Measurements from ENCODE around the gene MAP7D3. TPM values are rescaled to one million over a fixed set of nuclear protein-coding genes. Genes with fewer than 3 reads are reported as not detected.

The MAP7D3 gene
- total RNA-seq, 1 donor, result 19.9 TPM

- DNase-seq (ENCODE audit: low read depth), result no peak
- no peak for TF ChIP-seq CTCF (IDR thresholded peaks at IDR 0.05; ENCODE audit: insufficient read depth, low read depth, low read length)
Observed at GRCh38 chrX:136190038-136190713, 61.0 kb downstream of the MAP7D3 start.

GRCh38 chrX:136189222-136189621 lies 62.0 kb downstream of the MAP7D3 start:
- no peak for TF ChIP-seq CTCF (IDR thresholded peaks at IDR 0.05; ENCODE audit: insufficient read depth, low read depth, low read length)
- H3K4me3 ChIP-seq (ENCODE audit: low read depth, low read length), result no peak overlapping the region
- no peak for DNase-seq (ENCODE audit: low read depth)

More at GRCh38 chrX:136190038-136190713, 61.0 kb downstream of the MAP7D3 start:
- H3K4me3 ChIP-seq (ENCODE audit: low read depth, low read length), result no peak overlapping the region

GRCh38 chrX:136186023-136186413 lies 65.2 kb downstream of the MAP7D3 start:
- no peak for DNase-seq (ENCODE audit: low read depth)

GRCh38 chrX:136185401-136186022 lies 65.7 kb downstream of the MAP7D3 start:
- peak; percentile 55 for DNase-seq (ENCODE audit: low read depth)
- no peak overlapping the region for H3K4me3 ChIP-seq (ENCODE audit: low read depth, low read length)

More at GRCh38 chrX:136186023-136186413, 65.2 kb downstream of the MAP7D3 start:
- H3K4me3 ChIP-seq (ENCODE audit: low read depth, low read length), result no peak overlapping the region
- TF ChIP-seq CTCF (IDR thresholded peaks at IDR 0.05; ENCODE audit: insufficient read depth, low read depth, low read length), result no peak

GRCh38 chrX:136183917-136184316 lies 67.3 kb downstream of the MAP7D3 start:
- H3K4me3 ChIP-seq (ENCODE audit: low read depth, low read length), result no peak overlapping the region
- no peak for DNase-seq (ENCODE audit: low read depth)

More at GRCh38 chrX:136185401-136186022, 65.7 kb downstream of the MAP7D3 start:
- TF ChIP-seq CTCF (IDR thresholded peaks at IDR 0.05; ENCODE audit: insufficient read depth, low read depth, low read length), result no peak

DNA sequence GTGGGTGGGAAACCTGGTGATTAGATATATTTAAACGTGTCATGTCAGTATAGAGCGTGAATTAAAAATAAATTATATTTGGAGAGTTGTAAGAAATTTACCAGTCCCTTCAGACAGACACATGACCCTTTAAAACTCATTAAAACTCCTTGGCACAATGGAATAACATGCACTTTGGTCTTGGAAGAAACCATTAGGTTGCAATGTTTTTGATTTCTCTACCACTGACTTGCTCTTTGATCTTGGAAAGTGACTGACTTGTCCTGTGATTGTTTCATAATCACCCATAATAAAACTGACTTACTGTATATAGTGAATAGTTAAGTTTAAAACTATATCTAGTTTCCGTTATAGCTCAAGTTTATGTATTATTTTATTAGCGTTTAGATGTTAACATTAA lies 68.0 kb downstream of the MAP7D3 start:
- TF ChIP-seq CTCF (IDR thresholded peaks at IDR 0.05; ENCODE audit: insufficient read depth, low read depth, low read length), result no peak
- H3K4me3 ChIP-seq (ENCODE audit: low read depth, low read length), result no peak overlapping the region
- no peak for DNase-seq (ENCODE audit: low read depth)

More at GRCh38 chrX:136183917-136184316, 67.3 kb downstream of the MAP7D3 start:
- TF ChIP-seq CTCF (IDR thresholded peaks at IDR 0.05; ENCODE audit: insufficient read depth, low read depth, low read length), result no peak
